Mucosa of descending colon (tissue), 3 donors: ENCODE results near the gene AKIP1. TPM values are rescaled to one million over a fixed set of nuclear protein-coding genes. Genes with fewer than 3 reads are reported as not detected.

Experiments used
- ATAC-seq: fragments of 200-7000 bp; cut with Tn5 transposase; one replicate; pipeline ENCODE4 v1.9.1; 2020; ENCODE audit warnings: mild to moderate bottlenecking, moderate library complexity
- DNase-seq, 3 donors: peaks; one replicate each; pipeline ENCODE4 v3.0.0-alpha.2; 2020
- H3K36me3 ChIP-seq: fragments of 200-600 bp; one replicate; pipeline ENCODE4 v1.8.0; 2021; ENCODE audit warnings: low read depth, mild to moderate bottlenecking
- H3K4me1 ChIP-seq: fragments of 200-600 bp; one replicate; pipeline ENCODE4 v1.8.0; 2021; ENCODE audit warnings: low read depth, mild to moderate bottlenecking
- H3K4me3 ChIP-seq: fragments of 200-600 bp; one replicate; pipeline ENCODE4 v1.8.0; 2021; ENCODE audit warnings: mild to moderate bottlenecking
- H3K9me3 ChIP-seq: fragments of 200-600 bp; one replicate; pipeline ENCODE4 v1.8.0; 2021; ENCODE audit warnings: mild to moderate bottlenecking
- intact Hi-C, 2 donors: fragments of 100-400 bp; cut with DNase I in 1 of 2; cut with micrococcal nuclease in 1 of 2; formaldehyde crosslinking; loops; one replicate each; pipeline versions ENCODE4 v1.11.0 to v1.11.1; 2022; cut with DNase I, micrococcal nuclease
- total RNA-seq, 3 donors: library from RNA; stranded (reverse); fragmentation: NEBNext Ultra II Directional in 2 of 3; extraction: Animal tissue kit (Norgen Biotek cat#: 25700) in 2 of 3; gene quantifications; one replicate each; pipeline versions ENCODE4 v1.2.1 to v1.2.4, GENCODE V29; 2021 to 2023
- TF ChIP-seq, protein P1 (sequence below): fragments of 200-600 bp; IDR thresholded peaks from one replicate; pipeline ENCODE4 v1.8.0; 2022; ENCODE audit warnings: antibody characterized with exemption, mild to moderate bottlenecking
- donor health status: DM: no; HTN: no; CAD: no; lungs with moderate emphysema.
- donor health status: DM: no; HTN: no; CAD: no.
- donor health status: DM: no; HTN: yes; CAD: no.

Gene AKIP1
- total RNA-seq, 3 donors from 2014 or later = 12.6 to 20.1 (median 17.0) TPM

- Histone ChIP-seq H3K9me3 (no peaks in the 10 kb centered on the region), H3K36me3 (no peaks in the 10 kb centered on the region), H3K4me3 (no peak overlapping the region), H3K4me1 (no peaks in the 10 kb centered on the region)
- TF ChIP-seq, protein P1, sequence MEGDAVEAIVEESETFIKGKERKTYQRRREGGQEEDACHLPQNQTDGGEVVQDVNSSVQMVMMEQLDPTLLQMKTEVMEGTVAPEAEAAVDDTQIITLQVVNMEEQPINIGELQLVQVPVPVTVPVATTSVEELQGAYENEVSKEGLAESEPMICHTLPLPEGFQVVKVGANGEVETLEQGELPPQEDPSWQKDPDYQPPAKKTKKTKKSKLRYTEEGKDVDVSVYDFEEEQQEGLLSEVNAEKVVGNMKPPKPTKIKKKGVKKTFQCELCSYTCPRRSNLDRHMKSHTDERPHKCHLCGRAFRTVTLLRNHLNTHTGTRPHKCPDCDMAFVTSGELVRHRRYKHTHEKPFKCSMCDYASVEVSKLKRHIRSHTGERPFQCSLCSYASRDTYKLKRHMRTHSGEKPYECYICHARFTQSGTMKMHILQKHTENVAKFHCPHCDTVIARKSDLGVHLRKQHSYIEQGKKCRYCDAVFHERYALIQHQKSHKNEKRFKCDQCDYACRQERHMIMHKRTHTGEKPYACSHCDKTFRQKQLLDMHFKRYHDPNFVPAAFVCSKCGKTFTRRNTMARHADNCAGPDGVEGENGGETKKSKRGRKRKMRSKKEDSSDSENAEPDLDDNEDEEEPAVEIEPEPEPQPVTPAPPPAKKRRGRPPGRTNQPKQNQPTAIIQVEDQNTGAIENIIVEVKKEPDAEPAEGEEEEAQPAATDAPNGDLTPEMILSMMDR = no peak
- DNase-seq = no peak
- no peak for ATAC-seq
- intact Hi-C loops = no loop called here
Observed at GRCh38 chr11:8925711-8926110, 14.7 kb downstream of the AKIP1 start.

DNA sequence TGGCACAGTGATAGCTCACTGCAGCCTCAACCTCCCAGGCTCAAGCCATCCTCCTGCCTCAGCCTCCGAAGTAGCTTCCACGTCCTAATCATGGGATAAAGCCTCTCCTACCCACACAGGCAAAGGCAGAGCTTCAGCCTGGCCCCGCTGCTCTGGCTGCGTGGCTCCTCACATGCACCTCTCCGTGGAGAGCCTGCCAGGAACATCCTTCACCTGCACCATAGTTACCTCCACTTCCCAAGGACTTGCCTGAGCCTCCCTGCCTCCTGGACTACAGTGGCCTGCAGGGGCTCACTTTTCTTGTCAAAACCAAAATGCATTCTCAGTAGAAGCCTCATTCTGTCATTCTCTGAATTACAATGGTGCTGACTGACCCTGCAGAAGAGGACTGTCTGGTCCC lies 15.2 kb downstream of the AKIP1 start:
- Histone ChIP-seq H3K4me3 (no peak overlapping the region), H3K9me3 (no peaks in the 10 kb centered on the region), H3K4me1 (no peaks in the 10 kb centered on the region), H3K36me3 (no peaks in the 10 kb centered on the region)
- intact Hi-C loops = no loop called here
- DNase-seq = no peak
- ATAC-seq = no peak
- TF ChIP-seq, protein P1 = no peak

DNA sequence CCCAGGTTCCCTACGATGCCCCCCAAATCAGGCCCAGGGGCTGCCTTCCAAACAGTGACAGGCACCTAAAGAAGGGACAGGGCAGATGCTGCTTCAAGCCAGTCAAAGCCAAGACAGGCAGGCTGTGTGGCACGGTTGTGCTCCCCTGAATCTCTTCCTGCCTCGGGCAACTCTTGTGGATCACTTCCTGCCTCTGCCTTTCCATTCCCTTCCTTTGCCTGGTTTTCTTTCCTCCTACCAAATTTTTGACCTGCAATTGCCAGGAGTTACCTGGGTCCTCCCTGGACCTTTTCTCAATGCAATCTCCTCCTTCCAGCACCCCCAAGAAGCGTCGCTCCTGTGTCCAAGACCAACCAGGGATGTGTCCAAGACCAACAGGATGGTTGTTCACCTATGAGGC lies 16.2 kb downstream of the AKIP1 start:
- no peak for ATAC-seq
- Histone ChIP-seq H3K9me3 (no peaks in the 10 kb centered on the region), H3K4me1 (no peaks in the 10 kb centered on the region), H3K36me3 (no peaks in the 10 kb centered on the region), H3K4me3 (no peak overlapping the region)
- intact Hi-C loops = no loop called here
- DNase-seq = no peak
- TF ChIP-seq, protein P1 = no peak

DNA sequence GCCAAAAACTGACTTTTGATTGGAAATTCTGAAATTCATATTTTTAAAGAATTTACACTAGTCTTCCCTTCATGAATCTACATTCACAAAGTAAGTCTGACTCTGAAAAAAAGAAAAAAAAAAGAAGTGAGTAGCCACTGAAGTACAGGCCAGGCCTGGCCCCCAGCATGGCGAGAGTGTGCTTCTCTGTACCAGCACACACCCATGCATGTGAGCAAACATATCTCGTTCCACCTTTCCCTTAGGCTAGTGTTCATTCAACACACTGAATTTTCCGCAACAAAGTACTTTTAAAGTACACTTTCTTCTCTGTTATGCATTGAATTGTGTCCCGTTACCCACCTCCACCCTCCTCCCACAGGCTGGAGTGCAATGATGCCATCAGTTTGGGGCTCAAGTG lies 17.2 kb downstream of the AKIP1 start:
- TF ChIP-seq, protein P1 = no peak
- intact Hi-C loops = no loop called here
- no peak for DNase-seq
- Histone ChIP-seq H3K4me1 (no peaks in the 10 kb centered on the region), H3K9me3 (no peaks in the 10 kb centered on the region), H3K4me3 (no peak overlapping the region), H3K36me3 (no peaks in the 10 kb centered on the region)
- ATAC-seq = no peak

GRCh38 chr11:8928981-8929615 lies 18.1 kb downstream of the AKIP1 start:
- TF ChIP-seq, protein P1 = no peak
- no peaks in the 10 kb centered on the region for H3K4me1 ChIP-seq
- intact Hi-C loops = no loop called here
- H3K4me3 ChIP-seq = no peak overlapping the region
- ATAC-seq (no peak), DNase-seq (no peak)
- no peaks in the 10 kb centered on the region for H3K9me3 ChIP-seq
- no peaks in the 10 kb centered on the region for H3K36me3 ChIP-seq
